DOHH2 (cell line): ENCODE results near the gene ETHE1.

Experiments used
- H3F3A ChIP-seq: fragments of 200-600 bp; sonication (generic), shearing (Covaris generic); 2 replicates; pipeline ENCODE4 v1.6.0; 2016; ENCODE audit warnings: antibody characterized with exemption, mild to moderate bottlenecking; ENCODE audit not compliant: control insufficient read depth, insufficient read depth
- H3K27ac ChIP-seq: fragments of 200-600 bp; sonication (generic); 2 replicates; pipeline ENCODE4 v1.5.1; 2014; ENCODE audit warnings: low read depth, mild to moderate bottlenecking, low read length, moderate library complexity
- H3K27me3 ChIP-seq: fragments of 200-600 bp; sonication (generic); 2 replicates; pipeline ENCODE4 v1.6.1; 2014; ENCODE audit warnings: mild to moderate bottlenecking, low read length, mixed read lengths; ENCODE audit not compliant: control insufficient read depth
- H3K36me3 ChIP-seq: fragments of 200-600 bp; sonication (generic); 2 replicates; pipeline ENCODE4 v1.6.1; 2014; ENCODE audit warnings: mild to moderate bottlenecking, low read length, moderate library complexity, mixed read lengths; ENCODE audit not compliant: control insufficient read depth
- H3K4me1 ChIP-seq: fragments of 200-600 bp; sonication (generic); 2 replicates; pipeline ENCODE4 v1.6.1; 2014; ENCODE audit warnings: mild to moderate bottlenecking, low read length, mixed read lengths; ENCODE audit not compliant: control insufficient read depth
- H3K4me2 ChIP-seq: fragments of 200-600 bp; sonication (generic); 2 replicates; pipeline ENCODE4 v1.6.0; 2014; ENCODE audit warnings: mild to moderate bottlenecking, low read length, moderate library complexity
- H3K4me3 ChIP-seq: fragments of 200-600 bp; sonication (generic); 2 replicates; pipeline ENCODE4 v1.5.1; 2014; ENCODE audit warnings: mild to moderate bottlenecking, low read length, mixed read lengths
- H3K79me2 ChIP-seq: fragments of 200-600 bp; sonication (generic); 2 replicates; pipeline ENCODE4 v1.6.1; 2014; ENCODE audit warnings: mild to moderate bottlenecking, low read length, mixed read lengths; ENCODE audit not compliant: control insufficient read depth
- H3K9me2 ChIP-seq: fragments of 200-600 bp; sonication (generic); replicated peaks from 2 replicates; pipeline ENCODE4 v1.6.1; 2014; ENCODE audit warnings: mild to moderate bottlenecking, low read length, mixed read lengths; ENCODE audit not compliant: control insufficient read depth
- H3K9me3 ChIP-seq: fragments of 200-600 bp; sonication (generic); 2 replicates; pipeline ENCODE4 v1.6.1; 2014; ENCODE audit warnings: antibody characterized with exemption, low read length, mixed read lengths; ENCODE audit not compliant: control insufficient read depth, insufficient read depth
- H4K20me1 ChIP-seq: fragments of 200-600 bp; sonication (generic); 2 replicates; pipeline ENCODE4 v1.6.0; 2014; ENCODE audit warnings: low read depth, mild to moderate bottlenecking, antibody characterized with exemption, low read length, moderate library complexity; ENCODE audit not compliant: control insufficient read depth, insufficient read depth
- EZH2phosphoT487 ChIP-seq: fragments of 200-600 bp; sonication (generic); IDR thresholded peaks from 2 replicates; pipeline ENCODE4 v1.6.1; 2017; ENCODE audit warnings: borderline replicate concordance, mild to moderate bottlenecking, antibody characterized with exemption, low read length, moderate library complexity, mixed read lengths
- TF ChIP-seq, protein P1 (sequence below): fragments of 200-600 bp; sonication (generic); IDR thresholded peaks from one replicate; pipeline ENCODE4 v1.5.1; 2014; ENCODE audit warnings: antibody characterized with exemption, mild to moderate bottlenecking, low read depth, low read length; ENCODE audit not compliant: poor library complexity, severe bottlenecking

ETHE1 gene

GRCh38 chr19:43506629-43507028 lies 20.4 kb downstream of the ETHE1 start:
- no peaks in the 10 kb centered on the region for H3K79me2 ChIP-seq
- H3K9me2 ChIP-seq = no peaks in the 10 kb centered on the region
- H3K4me1 ChIP-seq = peaks cover 15% of the 10 kb centered on the region
- H3K36me3 ChIP-seq = no peaks in the 10 kb centered on the region
- H3K4me3 ChIP-seq = no peak overlapping the region
- no peaks in the 10 kb centered on the region for H3K9me3 ChIP-seq
- peaks cover 2% of the 10 kb centered on the region; the same call in 1 of the 2 replicates for H3F3A ChIP-seq
- H3K27ac ChIP-seq = no peak overlapping the region
- TF ChIP-seq EZH2phosphoT487 = no peak
- TF ChIP-seq, protein P1, sequence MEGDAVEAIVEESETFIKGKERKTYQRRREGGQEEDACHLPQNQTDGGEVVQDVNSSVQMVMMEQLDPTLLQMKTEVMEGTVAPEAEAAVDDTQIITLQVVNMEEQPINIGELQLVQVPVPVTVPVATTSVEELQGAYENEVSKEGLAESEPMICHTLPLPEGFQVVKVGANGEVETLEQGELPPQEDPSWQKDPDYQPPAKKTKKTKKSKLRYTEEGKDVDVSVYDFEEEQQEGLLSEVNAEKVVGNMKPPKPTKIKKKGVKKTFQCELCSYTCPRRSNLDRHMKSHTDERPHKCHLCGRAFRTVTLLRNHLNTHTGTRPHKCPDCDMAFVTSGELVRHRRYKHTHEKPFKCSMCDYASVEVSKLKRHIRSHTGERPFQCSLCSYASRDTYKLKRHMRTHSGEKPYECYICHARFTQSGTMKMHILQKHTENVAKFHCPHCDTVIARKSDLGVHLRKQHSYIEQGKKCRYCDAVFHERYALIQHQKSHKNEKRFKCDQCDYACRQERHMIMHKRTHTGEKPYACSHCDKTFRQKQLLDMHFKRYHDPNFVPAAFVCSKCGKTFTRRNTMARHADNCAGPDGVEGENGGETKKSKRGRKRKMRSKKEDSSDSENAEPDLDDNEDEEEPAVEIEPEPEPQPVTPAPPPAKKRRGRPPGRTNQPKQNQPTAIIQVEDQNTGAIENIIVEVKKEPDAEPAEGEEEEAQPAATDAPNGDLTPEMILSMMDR = no peak
- H3K4me2 ChIP-seq = no peak overlapping the region
- no peaks in the 10 kb centered on the region for H3K27me3 ChIP-seq
- no peaks in the 10 kb centered on the region for H4K20me1 ChIP-seq

DNA sequence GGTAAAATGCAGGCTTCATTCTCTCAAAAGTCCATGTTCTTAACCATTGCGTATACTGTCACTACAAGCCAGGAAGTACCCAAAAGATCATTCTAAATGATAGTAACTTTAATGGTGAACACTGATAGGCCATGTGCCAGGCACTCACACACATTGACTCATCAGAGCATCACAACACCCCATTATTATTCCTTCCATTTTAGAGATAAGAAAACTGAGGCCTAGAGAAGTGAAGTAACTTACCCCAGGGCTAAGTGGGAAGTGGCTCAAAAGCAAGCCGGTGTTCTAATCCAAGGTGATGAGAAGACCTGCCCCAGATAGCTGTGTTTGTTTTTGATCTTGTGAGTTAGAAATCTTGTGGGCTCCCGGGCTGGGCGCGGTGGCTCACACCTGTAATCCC lies 21.1 kb downstream of the ETHE1 start:
- no peaks in the 10 kb centered on the region for H3K36me3 ChIP-seq
- H3K27me3 ChIP-seq = no peaks in the 10 kb centered on the region
- H3K9me2 ChIP-seq = no peaks in the 10 kb centered on the region
- H3K9me3 ChIP-seq = no peaks in the 10 kb centered on the region
- no peak overlapping the region for H3K4me2 ChIP-seq
- H3K79me2 ChIP-seq = no peaks in the 10 kb centered on the region
- TF ChIP-seq, protein P1 = no peak
- no peak for TF ChIP-seq EZH2phosphoT487
- H3K27ac ChIP-seq = no peak overlapping the region
- peaks cover 2% of the 10 kb centered on the region; the same call in 1 of the 2 replicates for H3F3A ChIP-seq
- H3K4me3 ChIP-seq = no peak overlapping the region
- no peaks in the 10 kb centered on the region for H4K20me1 ChIP-seq
- H3K4me1 ChIP-seq = peaks cover 15% of the 10 kb centered on the region

- Histone ChIP-seq H3F3A (peaks cover 2% of the 10 kb centered on the region; the same call in 1 of the 2 replicates), H3K9me3 (no peaks in the 10 kb centered on the region), H3K79me2 (no peaks in the 10 kb centered on the region), H3K4me1 (peaks cover 15% of the 10 kb centered on the region), H3K27me3 (no peaks in the 10 kb centered on the region), H3K9me2 (no peaks in the 10 kb centered on the region), H4K20me1 (no peaks in the 10 kb centered on the region), H3K4me3 (peak overlapping the region; percentile 76), H3K27ac (no peak overlapping the region), H3K4me2 (peak overlapping the region; percentile 79), H3K36me3 (no peaks in the 10 kb centered on the region)
- no peak for TF ChIP-seq EZH2phosphoT487
- TF ChIP-seq, protein P1 = no peak
Observed at GRCh38 chr19:43505186-43505456, 21.9 kb downstream of the ETHE1 start.
